Measurements from ENCODE around the gene CDKAL1. TPM values are rescaled to one million over a fixed set of nuclear protein-coding genes. Genes with fewer than 3 reads are reported as not detected.
A peak's percentile ranks its signal among the peaks of the same experiment; 100 is the strongest.

CDKAL1 gene
- total and polyA plus RNA-seq, 9 of the 15 experiments (the other 6 are each of a cell fraction or from before 2014, with no cell fraction given), result 11.2 to 36.3 (median 20.1) TPM

DNA sequence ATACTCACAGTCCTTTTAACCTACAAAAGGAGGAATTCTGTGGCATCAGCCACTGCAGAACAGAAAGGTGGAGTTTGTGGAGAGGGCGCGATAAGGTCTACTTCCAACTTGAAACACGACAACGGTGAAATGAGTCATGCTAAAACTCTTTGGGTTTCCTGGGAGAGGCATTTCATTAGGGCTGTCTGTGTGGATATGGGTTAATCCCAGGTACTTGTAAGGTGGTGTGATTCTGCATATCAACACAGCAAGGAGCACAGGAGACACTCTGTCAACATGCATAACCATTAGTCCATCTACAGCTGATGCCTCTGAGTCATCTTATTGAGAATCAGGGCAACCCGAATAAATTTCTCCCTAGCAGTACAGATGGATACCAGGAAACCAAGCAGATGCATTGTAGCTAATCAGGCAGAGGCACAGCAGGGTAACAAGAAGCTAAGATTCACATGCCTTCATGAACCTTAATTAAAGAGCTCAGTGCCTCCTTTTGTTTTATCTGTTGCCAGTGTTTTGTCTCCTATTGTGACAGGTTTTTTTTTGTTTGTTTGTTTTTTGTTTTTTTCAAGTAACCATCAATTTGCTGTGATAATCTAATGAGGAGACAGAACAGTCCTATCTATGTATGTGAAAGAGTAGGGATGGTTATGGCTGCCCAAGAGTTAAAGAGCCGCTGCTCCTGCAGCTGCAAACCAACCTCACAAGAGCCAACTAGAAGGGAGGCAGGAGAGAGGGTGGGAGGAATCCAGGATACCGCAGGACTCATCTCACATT, 743.5 kb downstream of the CDKAL1 start:
- Histone ChIP-seq H3K27me3 (ENCODE audit: control insufficient read depth in 2 of 2, insufficient read depth in 2 of 2, low read length in 2 of 2) (peaks cover 15 to 19% of the 10 kb centered on the region in 2 experiments; a peak in 4 of 5 replicates), H3K9me1 (ENCODE audit: control insufficient read depth, insufficient read depth, low read length) (no peaks in the 10 kb centered on the region), H3K4me2 (ENCODE audit: insufficient read depth, low read length) (no peak overlapping the region), H2AFZ (ENCODE audit: low read depth, low read length) (no peak overlapping the region), H3K9ac (ENCODE audit: insufficient read depth in 1 of 2, low read depth in 2 of 2, low read length in 2 of 2) (no peak overlapping the region), H3K9me3 (replicated peaks; ENCODE audit: control insufficient read depth, insufficient read depth, low read depth, low read length) (no peaks in the 10 kb centered on the region), H3K27ac (ENCODE audit: extremely low read depth, low read depth, low read length) (no peak overlapping the region), H3K79me2 (ENCODE audit: control insufficient read depth, insufficient read depth, low read length) (no peaks in the 10 kb centered on the region), H3K4me3 (no peak overlapping the region), H3K36me3 (ENCODE audit: control insufficient read depth, insufficient read depth, low read length) (no peaks in the 10 kb centered on the region), H3K4me1 (replicated peaks in 1 of 2; ENCODE audit: control insufficient read depth in 2 of 2, insufficient read depth in 2 of 2, low read length in 2 of 2) (no peaks in the 10 kb centered on the region), H4K20me1 (replicated peaks; ENCODE audit: control insufficient read depth, insufficient read depth, low read length) (no peaks in the 10 kb centered on the region)
- FAIRE-seq (no peak), ATAC-seq (no peak), DNase-seq (ENCODE audit: extremely low read depth in 1 of 4, low spot score in 3 of 4) (no peak)
- BruUV-seq (replicated peaks), result no TSS peak
- WGBS (ENCODE audit: insufficient coverage, low coverage, missing lambda C conversion rate), result 0% methylated on average over 7 of the region's 7 CpGs
- POLR2A ChIA-PET, result no interaction called here
- intact Hi-C loops (cut with micrococcal nuclease), result no loop called here
- TF ChIP-seq CBX3 (IDR thresholded peaks at IDR 0.05; ENCODE audit: borderline replicate concordance in 1 of 2, low read length in 2 of 2), result no peak
- TF ChIP-seq ATF3 (IDR thresholded peaks at IDR 0.05), result peak; percentile 34; the same call in 1 of the 2 replicates
- no peak for TF ChIP-seq ATF3 (CRISPR knock-in tag; conservative IDR thresholded peaks at IDR 0.05)
- TF ChIP-seq CBX8 (IDR thresholded peaks at IDR 0.05; ENCODE audit: borderline replicate concordance, extremely low read depth, low read depth, low read length, poor library complexity, severe bottlenecking), result no peak
- no peak for TF ChIP-seq RFX7 (CRISPR knock-in tag; IDR thresholded peaks at IDR 0.05)
- 0 out of 2 replicates have a peak, but pooled peaks have one; percentile 12 for TF ChIP-seq CTBP1 (IDR thresholded peaks at IDR 0.05; ENCODE audit: borderline replicate concordance)
- TF ChIP-seq JUND (IDR thresholded peaks at IDR 0.05; ENCODE audit: borderline replicate concordance, low read depth, low read length), result no peak
- peak; percentile 61; the same call in 2 of the 3 replicates for TF ChIP-seq JUND (tag; IDR thresholded peaks at IDR 0.05; ENCODE audit: borderline replicate concordance, low read depth, low read length)
- TF ChIP-seq MAFK (IDR thresholded peaks at IDR 0.05; ENCODE audit: low read length), result no peak
- no peak for TF ChIP-seq ZNF584 (CRISPR knock-in tag; IDR thresholded peaks at IDR 0.05; ENCODE audit: low read depth)
- peak; percentile 45; the same call in 1 of the 2 replicates for TF ChIP-seq FOSL1 (tag; conservative IDR thresholded peaks at IDR 0.05)
- TF ChIP-seq U2AF2 (optimal IDR thresholded peaks at IDR 0.05; ENCODE audit: low read depth, low read length), result no peak
- TF ChIP-seq, protein P1, sequence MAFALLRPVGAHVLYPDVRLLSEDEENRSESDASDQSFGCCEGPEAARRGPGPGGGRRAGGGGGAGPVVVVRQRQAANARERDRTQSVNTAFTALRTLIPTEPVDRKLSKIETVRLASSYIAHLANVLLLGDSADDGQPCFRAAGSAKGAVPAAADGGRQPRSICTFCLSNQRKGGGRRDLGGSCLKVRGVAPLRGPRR (CRISPR knock-in tag; IDR thresholded peaks at IDR 0.05), result no peak
- TF ChIP-seq TCF3 (CRISPR knock-in tag; IDR thresholded peaks at IDR 0.05), result peak; percentile 42
- CTCF ChIA-PET (ENCODE audit: low intra/inter-chr PET ratio), result no interaction called here
- in situ Hi-C loops (cut with MboI), result no loop called here

Data from K562 (cell line).